HuH-7.5 (cell line): Measurements from ENCODE around the gene HHEX.

Experiments
- DNase-seq: peaks from one replicate; pipeline ENCODE4 v3.0.0; 2011; ENCODE audit warnings: low spot score

The HHEX gene

GRCh38 chr10:92693534-92693893, 3.8 kb downstream of the HHEX start:
- no peak for DNase-seq

DNA sequence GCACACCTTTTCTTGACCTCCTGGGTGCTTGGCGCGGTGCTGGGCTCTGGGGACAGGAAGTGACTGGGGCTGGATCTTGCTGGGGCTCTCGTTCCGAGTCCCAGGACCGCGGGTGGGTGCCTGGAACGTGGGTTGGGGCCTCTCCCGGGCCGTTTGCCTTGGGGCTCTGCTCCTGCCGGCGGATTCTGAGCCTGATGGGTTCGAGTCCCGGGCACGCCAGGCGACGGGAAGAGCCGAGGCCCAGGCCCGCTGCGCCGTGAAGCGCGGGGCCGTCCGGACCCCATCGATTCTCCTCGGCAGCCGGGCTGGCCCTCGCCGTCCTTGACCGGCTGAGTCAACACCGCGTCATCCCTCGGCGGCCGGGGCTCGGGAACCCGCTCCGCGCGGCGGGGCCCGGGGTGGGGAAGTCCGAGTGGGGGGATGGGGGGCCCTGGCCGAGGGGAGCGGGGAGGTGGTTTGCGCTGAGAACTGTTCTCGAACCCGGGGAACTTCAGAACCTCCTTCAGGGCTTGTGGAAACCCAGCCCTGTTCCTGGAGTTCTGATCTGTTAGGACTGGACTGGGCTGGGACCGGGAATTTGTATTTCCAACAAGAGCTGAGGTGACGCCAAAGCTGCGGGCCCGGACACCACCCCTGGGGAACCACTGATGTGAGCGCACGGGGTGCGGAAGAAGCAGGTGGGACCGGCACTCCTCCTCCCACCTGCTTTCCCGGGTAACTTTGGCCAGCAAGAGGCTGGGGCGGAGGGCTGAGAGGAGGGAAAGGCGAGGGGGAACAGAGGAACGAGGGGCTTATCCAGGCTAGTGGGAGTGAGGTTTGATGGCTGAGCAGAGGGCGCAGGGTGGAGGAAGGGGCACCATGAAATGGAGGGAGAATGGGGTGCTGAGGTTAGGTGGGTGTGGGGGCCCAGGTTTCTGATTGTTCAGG, 6.2 kb downstream of the HHEX start:
- no peak for DNase-seq

GRCh38 chr10:92696606-92697383, 7.0 kb downstream of the HHEX start:
- DNase-seq: no peak

DNA sequence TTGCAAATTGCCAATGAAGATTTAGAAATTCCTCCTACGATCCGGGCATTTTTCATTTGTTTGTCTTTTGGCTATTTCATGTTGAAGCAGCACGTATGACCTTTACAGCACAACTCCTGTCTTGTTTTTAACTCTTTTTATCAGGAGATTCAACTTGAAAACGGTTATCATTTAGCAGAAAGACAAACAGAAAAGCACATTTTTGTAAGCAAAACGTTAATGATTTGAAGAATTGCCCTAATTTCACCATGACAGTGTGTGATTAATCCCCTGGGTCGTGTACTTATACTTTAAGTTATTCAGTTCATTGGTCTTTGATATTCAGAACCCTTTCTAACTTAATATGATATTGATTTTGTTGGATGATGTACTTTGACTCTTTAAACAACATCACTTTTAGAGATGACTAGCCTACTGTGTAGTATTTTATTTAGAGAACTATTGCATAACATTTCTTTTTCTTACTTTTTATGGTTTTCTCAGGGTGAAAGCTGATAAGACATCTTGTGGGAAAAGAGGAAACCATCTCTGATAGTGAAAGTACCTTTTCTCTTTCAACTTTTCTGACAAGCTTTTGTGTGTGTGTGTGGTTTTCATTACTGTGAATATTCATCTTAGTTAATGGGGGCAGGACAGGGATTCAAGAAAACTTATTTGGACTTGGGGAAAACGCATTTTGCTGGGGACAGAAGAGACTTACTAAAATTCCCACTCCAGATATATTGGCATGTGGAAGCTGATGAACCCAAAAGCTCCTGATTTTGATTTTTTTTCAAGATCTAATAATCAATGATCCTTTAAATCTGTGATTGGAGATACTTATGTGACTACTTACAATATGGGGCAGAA, 8.1 kb downstream of the HHEX start:
- DNase-seq: peak; percentile 74

- DNase-seq: no peak
These were observed 9.4 kb downstream of the HHEX start for GRCh38 chr10:92699193-92699517.

- no peak for DNase-seq
These were observed 10.0 kb downstream of the HHEX start for GRCh38 chr10:92699518-92700381.

DNA sequence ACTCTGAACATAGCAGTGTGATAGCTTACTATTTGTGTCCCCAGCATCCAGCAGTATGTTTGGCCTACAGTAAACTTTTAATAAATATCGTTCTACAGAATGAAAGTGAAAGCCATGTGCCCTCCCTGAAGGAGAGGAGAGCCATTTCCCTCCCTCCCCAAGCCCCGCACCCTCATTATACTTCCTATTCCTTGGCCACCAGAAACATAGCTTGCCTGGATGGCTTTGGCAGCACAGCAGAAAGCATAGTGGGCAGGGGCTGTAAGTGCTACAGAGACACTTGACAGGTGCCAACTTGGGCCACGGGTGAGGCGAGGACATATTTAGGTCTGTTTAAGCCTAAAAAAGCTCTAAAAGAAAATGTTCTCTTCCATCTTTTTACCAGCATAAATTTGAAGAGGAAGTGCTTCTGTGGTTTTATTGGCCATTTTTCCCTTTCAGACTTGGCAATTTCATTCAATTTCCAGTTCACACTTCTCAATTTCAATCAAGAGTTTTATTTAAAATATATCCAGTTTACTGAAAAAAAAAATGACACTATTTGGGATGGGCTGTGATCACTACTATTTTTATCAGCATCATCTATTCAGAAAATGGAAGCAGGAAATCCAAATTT, 12.7 kb downstream of the HHEX start:
- DNase-seq: no peak

GRCh38 chr10:92712016-92712889, 22.5 kb downstream of the HHEX start:
- no peak for DNase-seq

- no peak for DNase-seq
These were observed 24.5 kb downstream of the HHEX start for GRCh38 chr10:92714152-92714845.

GRCh38 chr10:92714872-92715271, 25.1 kb downstream of the HHEX start:
- no peak for DNase-seq

DNA sequence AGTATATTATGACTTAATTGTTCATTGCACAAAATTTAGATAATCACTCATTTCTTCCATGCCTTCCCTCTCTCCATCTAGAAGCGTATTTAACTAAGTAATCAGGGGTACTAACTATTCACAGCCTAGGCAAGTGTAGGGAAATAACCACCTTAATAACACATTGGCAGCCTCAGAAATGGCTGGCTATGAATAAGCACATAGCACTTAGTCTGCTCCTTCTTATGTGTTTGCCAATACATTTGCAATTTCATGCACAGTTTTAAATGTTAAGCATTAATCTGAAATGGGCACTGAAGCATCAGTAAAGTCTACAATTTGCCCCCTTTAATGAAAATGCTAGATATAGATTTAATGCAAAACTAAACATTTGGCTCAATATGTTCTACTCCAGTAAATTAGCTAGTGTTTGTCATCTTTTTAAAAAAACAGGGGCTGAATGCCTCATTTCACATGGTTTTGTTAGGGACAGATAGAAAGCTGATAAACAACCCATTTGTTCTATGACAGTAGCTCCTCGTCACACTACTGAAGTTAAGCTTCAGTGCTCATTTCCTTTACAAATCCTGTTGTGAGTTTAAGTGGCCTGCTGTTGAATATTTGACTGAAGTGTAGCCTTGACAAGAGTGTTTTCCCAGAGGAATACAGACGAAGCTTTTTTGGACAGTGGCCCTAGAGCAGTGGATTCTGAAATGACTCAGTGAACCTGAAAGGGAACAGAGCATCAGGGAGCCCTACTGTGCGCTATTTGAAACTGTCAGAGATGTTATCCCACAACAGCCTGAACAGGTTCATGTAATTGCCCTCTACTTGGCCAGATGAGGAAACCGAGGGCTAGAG, 30.5 kb downstream of the HHEX start:
- DNase-seq: no peak

- no peak for DNase-seq
These were observed 31.0 kb downstream of the HHEX start for GRCh38 chr10:92720831-92721165.

GRCh38 chr10:92722349-92722748, 32.6 kb downstream of the HHEX start:
- DNase-seq: no peak

- DNase-seq: no peak
These were observed 37.4 kb downstream of the HHEX start for GRCh38 chr10:92727141-92727540.

GRCh38 chr10:92727550-92727949, 37.8 kb downstream of the HHEX start:
- DNase-seq: peak; percentile 37

DNA sequence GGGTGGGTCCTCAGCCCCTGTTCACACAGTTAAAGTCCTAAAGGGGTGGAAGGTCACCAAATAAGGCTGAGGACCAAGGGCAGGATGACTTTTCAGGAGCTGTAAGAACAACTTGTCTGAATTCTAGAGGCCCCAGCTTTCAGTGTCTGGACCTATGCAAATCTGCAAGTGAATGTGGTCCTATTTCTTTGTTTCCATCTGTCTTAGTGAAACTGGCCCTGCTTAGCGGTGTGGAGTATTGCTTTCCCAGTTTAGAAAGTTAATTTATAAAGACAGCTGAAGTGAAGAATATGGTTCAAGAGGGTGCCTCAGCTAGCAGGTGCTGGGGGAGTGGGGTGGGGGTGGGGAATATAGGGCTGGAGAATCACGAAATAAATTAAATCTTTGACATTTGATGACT, 40.1 kb downstream of the HHEX start:
- DNase-seq: no peak

- DNase-seq: no peak
These were observed 43.2 kb downstream of the HHEX start for GRCh38 chr10:92732958-92733357.

GRCh38 chr10:92734301-92734700, 44.5 kb downstream of the HHEX start:
- no peak for DNase-seq

DNA sequence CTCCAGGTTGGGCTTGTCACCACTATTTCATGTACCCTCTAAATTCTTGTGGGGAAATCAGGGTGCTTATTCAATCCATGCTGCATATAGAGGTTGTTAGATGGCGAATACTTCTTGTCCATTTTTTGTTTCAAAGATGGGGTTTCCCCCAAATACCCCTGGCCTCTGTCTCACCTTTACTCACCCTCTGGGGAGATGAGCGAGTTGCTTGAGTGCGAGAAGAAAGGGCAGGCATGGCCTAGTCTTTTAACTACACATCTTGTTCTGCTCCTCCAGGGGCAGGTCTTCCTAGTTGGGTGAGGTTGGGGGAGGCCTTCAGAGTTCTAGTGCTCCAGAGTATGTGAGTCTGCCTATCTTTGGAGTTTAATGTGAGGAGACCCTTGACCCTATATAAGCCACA, 46.2 kb downstream of the HHEX start:
- DNase-seq: no peak
